NAMALWA (cell line): ENCODE results near the gene STPG1.

Experiments used
- DNase-seq: peaks from one replicate; pipeline ENCODE4 v3.0.0-alpha.2; 2015; ENCODE audit warnings: low spot score

STPG1 gene

GRCh38 chr1:24341260-24341659 is 72.3 kb downstream of the STPG1 start:
- no peak for DNase-seq

GRCh38 chr1:24340770-24341169 is 72.8 kb downstream of the STPG1 start:
- DNase-seq = no peak

GRCh38 chr1:24339996-24340395 is 73.6 kb downstream of the STPG1 start:
- DNase-seq = no peak

GRCh38 chr1:24338447-24338846 is 75.1 kb downstream of the STPG1 start:
- DNase-seq = no peak

GRCh38 chr1:24337455-24337854 is 76.1 kb downstream of the STPG1 start:
- no peak for DNase-seq

GRCh38 chr1:24336075-24336474 is 77.5 kb downstream of the STPG1 start:
- no peak for DNase-seq

- no peak for DNase-seq
Measured at GRCh38 chr1:24331961-24332673, 81.5 kb downstream of the STPG1 start.

GRCh38 chr1:24329797-24330543 is 83.6 kb downstream of the STPG1 start:
- no peak for DNase-seq

GRCh38 chr1:24329331-24329730 is 84.3 kb downstream of the STPG1 start:
- no peak for DNase-seq

- DNase-seq = no peak
Measured at GRCh38 chr1:24327891-24328290, 85.7 kb downstream of the STPG1 start.

- DNase-seq = no peak
Measured at GRCh38 chr1:24327486-24327885, 86.1 kb downstream of the STPG1 start.

- DNase-seq = no peak
Measured at GRCh38 chr1:24325587-24326449, 87.8 kb downstream of the STPG1 start.

- no peak for DNase-seq
Measured at GRCh38 chr1:24324903-24325302, 88.7 kb downstream of the STPG1 start.

- no peak for DNase-seq
Measured at GRCh38 chr1:24323281-24323680, 90.3 kb downstream of the STPG1 start.

GRCh38 chr1:24322470-24323177 is 91.0 kb downstream of the STPG1 start:
- DNase-seq = no peak

GRCh38 chr1:24321697-24322469 is 91.7 kb downstream of the STPG1 start:
- peak; percentile 31 for DNase-seq

GRCh38 chr1:24321126-24321525 is 92.5 kb downstream of the STPG1 start:
- DNase-seq = no peak

- no peak for DNase-seq
Measured at GRCh38 chr1:24319962-24320361, 93.6 kb downstream of the STPG1 start.

GRCh38 chr1:24319312-24319863 is 94.2 kb downstream of the STPG1 start, which contains the start of gene GRHL3:
Gene GRHL3 (plus strand): TSS chr1:24319357. CDS start chr1:24319552, 195 bp downstream.
- no peak for DNase-seq

GRCh38 chr1:24318615-24319311 is 94.8 kb downstream of the STPG1 start:
- DNase-seq = no peak
